ENCODE results near the gene LAMP1. TPM values are rescaled to one million over a fixed set of nuclear protein-coding genes. Genes with fewer than 3 reads are reported as not detected.
"Not testable (repeated sequence)": the region's sequence is repeated elsewhere in the genome, so short reads cannot be mapped to it uniquely, and the experiment has no call there.

LAMP1 gene
- total RNA-seq, 6 experiments from 2014 or later = 215 to 255 (median 247) TPM

GRCh38 chr13:113309473-113309872, 12.4 kb downstream of the LAMP1 start:
- Mint-ChIP-seq H3K4me1 (ENCODE audit: low read depth) (peaks cover 21% of the 10 kb centered on the region), H3K36me3 (ENCODE audit: low read depth) (peaks cover 39% of the 10 kb centered on the region), H3K4me3 (no peak overlapping the region), H3K27me3 (ENCODE audit: insufficient read depth) (peaks cover 4% of the 10 kb centered on the region), H3K9me3 (no peaks in the 10 kb centered on the region), H3K27ac (no peak overlapping the region)
- no peak for TF ChIP-seq CTCF (IDR thresholded peaks at IDR 0.05)
- no peak for DNase-seq

- H3K27me3 Mint-ChIP-seq (ENCODE audit: insufficient read depth); H3K27ac Mint-ChIP-seq; H3K4me1 Mint-ChIP-seq (ENCODE audit: low read depth); H3K4me3 Mint-ChIP-seq; H3K9me3 Mint-ChIP-seq; DNase-seq: not testable (repeated sequence)
- peaks cover 36% of the 10 kb centered on the region for H3K36me3 Mint-ChIP-seq (ENCODE audit: low read depth)
These were observed 17.1 kb downstream of the LAMP1 start for GRCh38 chr13:113314112-113314511.

- not testable (repeated sequence) for H3K4me3 Mint-ChIP-seq; H3K27ac Mint-ChIP-seq; H3K4me1 Mint-ChIP-seq (ENCODE audit: low read depth); H3K9me3 Mint-ChIP-seq; DNase-seq; H3K27me3 Mint-ChIP-seq (ENCODE audit: insufficient read depth)
- H3K36me3 Mint-ChIP-seq (ENCODE audit: low read depth) = peaks cover 32% of the 10 kb centered on the region
These were observed 17.9 kb downstream of the LAMP1 start for GRCh38 chr13:113314895-113315470.

- Mint-ChIP-seq H3K9me3 (no peaks in the 10 kb centered on the region), H3K36me3 (ENCODE audit: low read depth) (peaks cover 31% of the 10 kb centered on the region), H3K27ac (no peak overlapping the region), H3K4me1 (ENCODE audit: low read depth) (no peaks in the 10 kb centered on the region), H3K27me3 (ENCODE audit: insufficient read depth) (peaks cover 3% of the 10 kb centered on the region; the same call in 1 of the 2 replicates), H3K4me3 (no peak overlapping the region)
- no peak for DNase-seq
- TF ChIP-seq CTCF (IDR thresholded peaks at IDR 0.05) = no peak
These were observed 19.0 kb downstream of the LAMP1 start for GRCh38 chr13:113315992-113316391.

GRCh38 chr13:113317031-113317430, 20.0 kb downstream of the LAMP1 start:
- no peak overlapping the region for H3K4me3 Mint-ChIP-seq
- peaks cover 30% of the 10 kb centered on the region for H3K36me3 Mint-ChIP-seq (ENCODE audit: low read depth)
- H3K9me3 Mint-ChIP-seq = no peaks in the 10 kb centered on the region
- peaks cover 1% of the 10 kb centered on the region; the same call in 1 of the 2 replicates for H3K27me3 Mint-ChIP-seq (ENCODE audit: insufficient read depth)
- no peaks in the 10 kb centered on the region for H3K4me1 Mint-ChIP-seq (ENCODE audit: low read depth)
- no peak for DNase-seq
- no peak overlapping the region; the same call in 1 of the 2 replicates for H3K27ac Mint-ChIP-seq
- no peak for TF ChIP-seq CTCF (IDR thresholded peaks at IDR 0.05)

GRCh38 chr13:113318956-113319355, 21.9 kb downstream of the LAMP1 start:
- Mint-ChIP-seq H3K4me1 (ENCODE audit: low read depth) (no peaks in the 10 kb centered on the region), H3K36me3 (ENCODE audit: low read depth) (peaks cover 30% of the 10 kb centered on the region), H3K4me3 (no peak overlapping the region), H3K9me3 (no peaks in the 10 kb centered on the region), H3K27me3 (ENCODE audit: insufficient read depth) (peaks cover 3% of the 10 kb centered on the region), H3K27ac (no peak overlapping the region)
- no peak for TF ChIP-seq CTCF (IDR thresholded peaks at IDR 0.05)
- no peak for DNase-seq

- TF ChIP-seq CTCF (IDR thresholded peaks at IDR 0.05) = no peak; the same call in 1 of the 2 replicates
- H3K27me3 Mint-ChIP-seq (ENCODE audit: insufficient read depth) = peaks cover 3% of the 10 kb centered on the region
- H3K9me3 Mint-ChIP-seq = no peaks in the 10 kb centered on the region
- no peak overlapping the region for H3K27ac Mint-ChIP-seq
- H3K36me3 Mint-ChIP-seq (ENCODE audit: low read depth) = peaks cover 34% of the 10 kb centered on the region
- DNase-seq = no peak
- no peak overlapping the region for H3K4me3 Mint-ChIP-seq
- no peaks in the 10 kb centered on the region for H3K4me1 Mint-ChIP-seq (ENCODE audit: low read depth)
These were observed 22.3 kb downstream of the LAMP1 start for GRCh38 chr13:113319371-113319770.

All from HFFc6 (cell line).